ENCODE results near the gene COL1A1.

The COL1A1 gene

DNA sequence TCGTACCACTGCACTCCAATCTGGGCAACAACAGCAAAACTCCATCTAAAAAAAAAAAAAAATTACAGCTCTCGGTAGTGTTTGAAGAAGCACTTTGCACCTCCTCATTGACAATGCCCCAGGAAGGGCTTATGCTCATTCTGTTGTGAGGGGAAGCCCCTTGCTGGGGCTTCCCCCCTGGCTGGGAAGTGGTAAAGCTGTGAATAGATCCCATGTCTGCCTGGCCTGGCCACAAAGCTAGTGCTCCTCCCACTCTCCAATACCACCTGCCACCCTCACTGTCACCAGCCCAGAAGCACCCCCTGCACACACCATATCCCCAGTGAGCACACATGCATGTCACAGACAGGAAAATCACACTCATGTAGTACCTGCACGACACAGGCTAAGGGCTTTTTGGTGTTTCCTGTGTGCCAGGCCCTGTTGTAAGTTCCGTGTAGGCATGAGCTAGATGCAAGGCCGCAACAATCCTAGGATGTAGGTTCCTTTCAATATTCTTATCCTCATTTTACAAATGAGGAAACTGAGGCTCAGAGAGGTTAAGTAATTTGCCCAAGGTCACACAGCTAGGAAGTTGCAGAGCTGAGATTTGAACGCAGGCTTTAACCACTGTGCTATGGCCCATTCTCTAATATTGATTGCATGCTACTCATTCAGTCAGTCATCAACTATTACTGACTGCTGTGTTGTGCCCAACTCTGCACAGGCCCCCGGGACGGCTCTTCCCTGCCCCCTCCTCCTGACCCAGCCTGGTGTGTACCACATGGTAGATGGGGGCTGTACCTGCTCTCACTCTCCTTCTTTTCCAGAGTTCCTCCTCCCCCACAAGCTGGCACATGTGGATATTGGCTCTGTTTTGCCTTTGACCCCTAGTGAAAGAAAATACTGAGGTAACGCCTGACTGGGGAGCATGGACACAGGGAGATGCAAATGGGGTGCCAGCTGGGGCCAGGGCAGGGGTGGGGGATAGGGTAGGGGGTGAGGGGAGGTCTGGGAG, 11.9 kb upstream of the COL1A1 start:
- no peak for TF ChIP-seq POLR2AphosphoS5 (IDR thresholded peaks at IDR 0.05; ENCODE audit: low read depth, low read length)
- no peak for TF ChIP-seq TAF1 (IDR thresholded peaks at IDR 0.05; ENCODE audit: borderline replicate concordance, insufficient read depth, low read length)
- TF ChIP-seq REST (IDR thresholded peaks at IDR 0.05; ENCODE audit: insufficient read depth in 1 of 2, low read depth in 2 of 2, low read length in 2 of 2): no peak
- TF ChIP-seq FOXP2 (optimal IDR thresholded peaks at IDR 0.05; ENCODE audit: borderline replicate concordance, extremely low read depth, extremely low read length, insufficient read depth): no peak
- TF ChIP-seq SIN3A (IDR thresholded peaks at IDR 0.05; ENCODE audit: borderline replicate concordance, insufficient read depth, low read length): no peak

DNA sequence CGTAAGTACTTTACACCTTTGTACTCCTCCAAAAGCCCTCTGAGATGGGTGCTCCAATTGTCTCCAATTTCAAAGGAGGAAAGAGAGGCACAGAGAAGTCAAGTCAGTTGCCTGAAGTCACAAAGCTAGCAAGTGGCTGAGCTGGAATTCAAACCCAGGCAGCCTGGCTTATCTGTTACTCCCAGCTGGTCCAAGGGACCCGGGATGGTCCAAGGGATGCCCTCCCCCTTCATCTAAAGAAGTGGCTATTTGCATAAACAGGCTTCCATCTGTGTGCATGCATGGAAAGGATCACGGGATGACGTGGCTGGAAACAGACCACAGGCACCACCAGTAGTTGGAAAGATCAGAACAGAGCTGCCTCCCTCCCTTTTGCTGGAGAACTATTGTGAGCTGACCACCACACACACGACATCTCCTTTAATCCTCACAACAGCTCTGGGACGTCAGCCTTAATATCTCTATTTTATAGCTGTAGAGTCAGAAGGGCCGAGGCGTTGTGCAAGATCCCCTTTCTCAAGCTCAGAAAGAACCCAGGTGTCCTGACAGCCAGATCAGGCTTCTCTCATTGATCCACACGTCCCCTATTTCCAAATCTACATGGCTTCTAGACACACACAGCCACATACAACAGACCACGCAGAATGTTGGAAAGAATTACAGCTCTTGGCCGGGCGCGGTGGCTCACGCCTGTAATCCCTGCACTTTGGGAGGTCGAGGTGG, 10.9 kb upstream of the COL1A1 start:
- TF ChIP-seq POLR2AphosphoS5 (IDR thresholded peaks at IDR 0.05; ENCODE audit: low read depth, low read length): no peak
- TF ChIP-seq FOXP2 (optimal IDR thresholded peaks at IDR 0.05; ENCODE audit: borderline replicate concordance, extremely low read depth, extremely low read length, insufficient read depth): no peak
- no peak for TF ChIP-seq REST (IDR thresholded peaks at IDR 0.05; ENCODE audit: insufficient read depth in 1 of 2, low read depth in 2 of 2, low read length in 2 of 2)
- TF ChIP-seq SIN3A (IDR thresholded peaks at IDR 0.05; ENCODE audit: borderline replicate concordance, insufficient read depth, low read length): no peak
- no peak for TF ChIP-seq TAF1 (IDR thresholded peaks at IDR 0.05; ENCODE audit: borderline replicate concordance, insufficient read depth, low read length)

GRCh38 chr17:50211249-50212120, 10.1 kb upstream of the COL1A1 start:
- TF ChIP-seq TAF1 (IDR thresholded peaks at IDR 0.05; ENCODE audit: borderline replicate concordance, insufficient read depth, low read length) (no peak), POLR2AphosphoS5 (IDR thresholded peaks at IDR 0.05; ENCODE audit: low read depth, low read length) (no peak), REST (IDR thresholded peaks at IDR 0.05; ENCODE audit: insufficient read depth in 1 of 2, low read depth in 2 of 2, low read length in 2 of 2) (no peak), SIN3A (IDR thresholded peaks at IDR 0.05; ENCODE audit: borderline replicate concordance, insufficient read depth, low read length) (no peak)

DNA sequence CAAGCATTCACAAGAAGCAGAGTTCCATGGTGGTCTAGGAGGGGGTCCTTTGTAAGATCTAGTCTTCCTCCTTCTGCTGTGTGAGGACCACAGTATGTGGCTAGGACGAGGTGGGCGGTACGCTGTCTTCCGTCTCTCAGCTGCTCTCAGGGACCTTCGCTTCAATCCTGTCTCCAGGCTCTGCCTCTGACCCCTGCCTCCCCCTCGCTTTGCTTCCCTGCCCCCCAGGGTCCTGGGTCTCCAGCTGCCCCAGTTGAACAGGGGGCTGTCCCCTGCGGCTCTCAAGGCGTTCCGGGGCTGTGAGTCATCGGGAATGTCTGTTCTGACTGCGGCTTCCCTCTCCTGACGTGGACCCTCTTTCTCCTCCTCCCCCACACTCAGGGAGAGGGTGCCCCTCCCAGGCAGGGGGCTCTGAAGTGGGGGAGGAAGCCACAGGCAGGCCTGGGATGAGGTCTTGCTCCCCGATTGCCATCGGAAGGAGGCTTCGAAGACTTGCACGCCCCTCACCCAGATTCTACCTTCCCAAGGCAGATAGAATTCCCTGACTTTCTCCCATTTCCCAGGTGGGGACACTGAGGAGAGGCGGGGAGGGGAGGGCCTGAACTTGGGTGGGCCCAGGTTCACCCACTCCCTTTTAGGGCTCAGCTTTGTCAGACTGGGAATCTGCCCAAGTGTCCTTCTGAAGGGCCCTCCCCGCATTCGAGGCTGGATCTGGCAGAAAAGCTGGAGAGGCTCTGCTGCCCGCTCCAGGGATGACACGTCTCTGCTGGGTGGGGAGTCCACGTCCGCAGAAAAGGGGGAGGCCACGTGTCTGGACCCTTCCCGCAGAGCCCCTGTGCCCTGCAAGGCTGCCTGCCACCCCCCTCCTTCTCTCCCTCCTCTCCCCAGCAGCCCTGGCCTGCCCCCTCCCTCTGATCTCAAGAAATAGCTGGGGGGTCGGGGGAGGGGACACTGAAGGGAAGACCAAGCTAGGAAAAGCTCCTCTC, 9.1 kb upstream of the COL1A1 start:
- no peak for TF ChIP-seq REST (IDR thresholded peaks at IDR 0.05; ENCODE audit: insufficient read depth in 1 of 2, low read depth in 2 of 2, low read length in 2 of 2)
- TF ChIP-seq TAF1 (IDR thresholded peaks at IDR 0.05; ENCODE audit: borderline replicate concordance, insufficient read depth, low read length): no peak
- TF ChIP-seq FOXP2 (optimal IDR thresholded peaks at IDR 0.05; ENCODE audit: borderline replicate concordance, extremely low read depth, extremely low read length, insufficient read depth): peak; percentile 46

Measured in PFSK-1 (cell line).